Measurements from ENCODE around the gene TRAM2.

TRAM2 gene, protein sequence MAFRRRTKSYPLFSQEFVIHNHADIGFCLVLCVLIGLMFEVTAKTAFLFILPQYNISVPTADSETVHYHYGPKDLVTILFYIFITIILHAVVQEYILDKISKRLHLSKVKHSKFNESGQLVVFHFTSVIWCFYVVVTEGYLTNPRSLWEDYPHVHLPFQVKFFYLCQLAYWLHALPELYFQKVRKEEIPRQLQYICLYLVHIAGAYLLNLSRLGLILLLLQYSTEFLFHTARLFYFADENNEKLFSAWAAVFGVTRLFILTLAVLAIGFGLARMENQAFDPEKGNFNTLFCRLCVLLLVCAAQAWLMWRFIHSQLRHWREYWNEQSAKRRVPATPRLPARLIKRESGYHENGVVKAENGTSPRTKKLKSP

DNA sequence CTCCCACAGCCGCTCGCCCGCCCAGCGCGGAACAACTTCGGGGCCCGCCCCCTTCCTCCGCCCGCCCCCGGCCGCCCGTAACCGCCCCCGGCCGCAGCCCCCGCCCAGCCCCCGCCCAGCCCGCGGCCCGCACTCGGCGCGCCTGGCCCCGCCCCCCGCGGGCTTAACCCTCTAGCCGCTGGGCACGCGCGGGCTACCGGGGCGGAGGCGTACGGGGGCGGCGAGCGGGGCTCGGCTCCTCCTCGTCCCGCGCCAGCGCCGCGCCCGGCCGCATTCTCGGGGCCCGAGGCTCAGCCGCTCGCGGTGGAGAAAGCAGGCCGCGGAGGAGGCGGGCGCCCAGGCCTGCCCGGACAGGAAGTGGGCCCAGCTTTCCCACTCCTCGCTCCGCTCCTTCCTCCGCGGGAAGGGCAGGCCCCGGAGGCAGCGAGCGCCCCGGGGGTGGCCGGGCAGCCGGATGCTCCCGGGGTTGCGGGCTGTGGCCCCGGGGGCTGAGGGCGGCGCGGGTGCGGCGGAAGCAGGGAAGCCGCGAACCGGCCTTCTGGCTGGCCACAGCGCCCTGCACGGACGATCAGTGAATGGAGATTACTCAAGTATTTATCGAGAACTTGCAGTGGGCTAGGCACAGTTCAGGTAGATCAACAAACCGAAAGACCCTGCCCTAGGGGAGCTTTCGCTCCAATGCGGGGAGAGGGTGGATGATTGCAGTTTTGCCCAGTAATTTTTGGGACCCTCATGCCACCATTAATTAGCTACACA is at the start of gene TRAM2:
TRAM2 (minus strand) TSS at position 39 of the 756 bp plus-strand sequence. CDS start 145 bp downstream, outside the sequence.
- peak; percentile 63 for DNase-seq

DNA sequence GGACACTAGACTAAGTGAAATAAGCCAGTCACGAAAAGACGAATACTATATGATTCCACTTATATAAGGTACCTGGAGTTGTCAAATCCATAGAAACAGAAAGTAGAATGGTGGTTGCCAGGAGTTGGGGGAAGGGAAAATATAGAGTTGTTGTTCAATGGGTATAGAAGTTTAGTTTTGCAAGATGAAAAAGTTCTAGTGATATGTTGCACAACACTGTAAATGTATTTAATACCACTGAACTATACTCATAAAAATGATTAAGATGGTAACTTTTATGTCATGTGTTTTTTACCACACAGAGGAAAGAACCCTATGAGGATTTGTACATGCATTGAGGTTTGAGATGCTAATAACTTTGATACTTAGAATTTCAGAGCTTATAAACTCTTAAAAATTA is 46.0 kb upstream of the TRAM2 start:
- no peak for DNase-seq

DNA sequence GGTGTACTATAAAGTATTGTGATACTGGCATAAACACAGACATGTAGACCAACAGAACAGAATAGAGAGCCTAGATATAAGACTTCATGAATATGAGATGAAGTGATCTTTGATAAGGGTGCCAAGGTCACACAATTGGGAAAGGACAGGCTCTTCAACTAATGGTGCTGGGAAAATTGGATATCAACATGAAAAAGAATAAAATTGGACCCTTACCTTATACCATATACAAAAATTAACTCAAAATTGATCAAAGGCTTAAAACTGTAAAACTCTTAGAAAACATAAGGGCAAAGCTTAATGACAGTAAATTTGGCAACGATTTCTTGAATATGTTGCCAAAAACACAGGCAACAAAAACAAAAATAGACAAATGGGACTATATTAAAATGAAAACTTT is 44.8 kb upstream of the TRAM2 start:
- no peak for DNase-seq

DNA sequence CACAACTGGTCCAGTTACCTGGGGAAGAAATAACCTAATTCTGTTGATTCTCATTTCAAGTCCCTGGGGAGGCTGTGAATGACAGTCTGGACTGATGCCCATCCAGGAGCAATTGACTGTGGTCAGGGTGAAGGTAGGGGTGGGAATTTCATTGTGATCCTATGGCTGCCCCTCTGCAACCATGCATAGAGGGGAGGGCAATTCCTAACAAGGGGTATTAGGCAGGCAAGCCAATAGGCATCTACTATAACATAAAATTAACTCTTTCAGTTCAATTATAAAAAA is 44.0 kb upstream of the TRAM2 start:
- DNase-seq, result no peak

DNA sequence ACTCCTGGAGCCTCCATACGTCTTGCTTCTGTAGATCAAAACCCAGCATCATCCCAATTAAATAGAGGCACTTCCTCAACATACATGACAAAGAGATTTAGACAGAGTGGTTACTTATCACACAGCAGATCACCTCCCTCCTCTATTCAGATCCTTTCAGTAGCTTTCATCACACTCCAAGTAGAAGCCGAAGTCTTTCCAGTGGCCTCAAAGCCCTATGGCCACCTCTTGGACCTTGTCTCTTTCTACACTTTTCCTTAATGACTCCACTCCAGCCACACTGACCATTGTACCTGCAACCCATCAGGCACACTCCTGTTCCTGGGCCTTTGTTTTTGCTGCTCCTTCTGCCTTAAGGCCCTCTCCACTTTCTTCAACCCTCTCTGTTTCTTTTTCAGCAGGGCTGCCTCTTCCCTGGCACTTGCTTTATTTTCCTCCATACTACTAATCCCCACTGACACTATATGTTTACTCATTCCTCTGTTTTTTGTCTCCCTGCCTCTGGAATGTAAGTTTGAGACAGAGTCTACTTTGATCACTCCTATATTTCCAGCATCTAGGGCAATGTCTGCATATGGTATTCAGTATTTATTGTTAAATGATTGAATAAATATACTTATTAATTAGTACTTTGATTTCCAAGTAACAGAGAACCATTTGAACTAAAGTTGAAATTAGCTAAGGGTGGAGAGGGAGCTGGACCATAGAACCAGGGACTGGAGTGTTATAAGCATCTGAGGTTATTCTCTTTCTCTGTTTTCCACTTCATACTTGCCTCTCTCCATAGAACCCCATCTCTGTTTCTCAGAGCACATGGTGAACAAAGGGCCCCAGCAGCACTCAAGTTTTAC is 43.4 kb upstream of the TRAM2 start:
- no peak for DNase-seq

DNA sequence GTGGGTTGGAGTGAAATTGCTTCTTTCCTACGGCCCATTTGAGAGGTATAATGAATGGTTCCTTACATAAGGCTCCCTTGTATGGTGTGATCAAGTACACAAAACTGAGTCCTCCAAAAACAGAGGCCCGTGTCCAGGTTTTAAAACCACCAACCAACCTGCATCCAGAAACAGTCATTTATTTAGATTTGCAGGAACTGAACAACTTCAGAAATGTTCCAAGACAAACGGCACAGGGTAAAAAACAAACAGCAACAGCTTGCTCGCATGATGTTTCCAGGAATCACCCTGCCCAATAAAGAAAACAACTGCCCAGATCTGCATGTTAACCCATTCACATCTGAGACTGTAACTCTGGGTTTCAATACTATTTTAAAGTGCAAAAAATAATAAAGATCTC is 40.2 kb upstream of the TRAM2 start:
- no peak for DNase-seq

DNA sequence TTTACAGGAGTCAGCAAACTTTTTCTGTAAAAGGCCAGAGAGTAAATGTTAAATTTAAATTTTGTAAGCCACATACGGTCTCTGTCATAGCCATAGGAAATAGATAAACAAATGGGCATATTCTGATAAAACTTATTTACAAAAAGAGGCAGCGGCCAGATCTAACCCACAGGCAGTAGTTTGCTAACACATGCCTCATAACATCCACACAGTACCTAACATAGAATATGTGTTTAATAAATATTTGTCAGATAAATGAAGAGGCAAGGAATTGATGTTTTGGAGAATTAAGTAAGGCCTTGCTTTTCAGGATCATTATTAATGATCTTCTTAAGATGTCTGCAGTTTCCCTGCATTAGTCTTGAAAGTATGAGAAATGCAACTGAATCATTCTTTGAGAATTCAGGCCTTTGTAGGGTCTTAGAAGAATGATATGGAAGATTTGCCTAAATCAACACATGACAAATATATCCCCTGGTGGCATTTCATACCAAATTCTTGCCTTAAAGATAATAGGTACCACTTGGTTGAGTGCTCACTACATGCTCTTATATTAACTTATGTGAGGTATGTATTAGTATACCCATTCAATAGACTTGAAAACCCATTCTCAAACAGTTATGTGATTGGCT is 39.3 kb upstream of the TRAM2 start:
- DNase-seq, result no peak

DNA sequence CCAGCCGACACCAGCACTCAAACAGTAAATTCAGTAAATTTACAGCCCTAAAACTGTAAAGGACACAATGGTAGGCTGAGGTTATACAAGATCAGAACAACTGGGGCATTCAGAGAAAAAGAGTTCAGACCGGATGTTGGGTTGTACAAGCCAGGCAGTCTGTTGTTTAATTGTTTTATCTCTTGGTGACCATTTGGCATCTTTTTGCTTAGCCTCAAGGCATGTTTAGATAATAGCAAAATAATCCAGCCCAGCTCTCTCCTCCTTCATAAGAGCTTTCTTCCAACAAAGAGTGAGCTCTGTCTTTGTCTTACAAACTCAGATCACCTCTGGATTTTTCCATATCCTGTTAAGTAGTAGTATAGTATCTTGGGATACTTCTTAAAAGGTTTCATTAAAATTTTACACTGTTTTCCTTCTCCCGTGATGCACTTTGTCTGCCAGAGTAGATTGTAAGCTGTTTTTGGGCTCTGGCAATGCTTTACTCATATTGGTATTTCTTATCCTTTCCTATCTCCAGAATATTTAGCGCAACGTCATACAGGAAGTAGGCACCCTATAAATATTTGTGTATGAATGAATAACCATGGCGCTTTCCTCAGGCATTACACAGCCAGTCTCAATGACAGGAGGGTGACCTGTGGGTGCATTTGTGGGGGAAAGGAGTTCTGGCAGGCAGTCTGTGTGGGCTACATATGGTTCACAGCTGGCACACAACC is 35.6 kb upstream of the TRAM2 start:
- peak; percentile 40 for DNase-seq

DNA sequence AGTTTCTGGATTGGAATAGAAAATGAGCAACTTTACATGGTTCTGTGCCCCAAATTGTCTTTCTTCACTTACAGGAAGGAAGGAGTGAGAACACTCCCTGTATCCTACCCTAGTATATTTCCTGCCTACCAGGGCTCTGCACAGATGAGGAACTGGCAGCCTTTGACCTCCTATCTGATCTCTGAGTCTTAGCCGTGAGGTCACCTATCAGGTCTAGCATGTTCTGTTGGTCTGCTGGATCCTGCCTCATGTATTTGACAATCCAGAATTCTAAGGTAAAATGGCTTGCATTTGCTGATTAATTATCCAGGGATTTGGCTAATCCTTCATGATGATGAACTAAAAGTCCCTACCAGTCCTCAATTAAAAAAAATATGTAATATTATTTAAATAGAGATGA is 35.0 kb upstream of the TRAM2 start:
- DNase-seq, result no peak

DNA sequence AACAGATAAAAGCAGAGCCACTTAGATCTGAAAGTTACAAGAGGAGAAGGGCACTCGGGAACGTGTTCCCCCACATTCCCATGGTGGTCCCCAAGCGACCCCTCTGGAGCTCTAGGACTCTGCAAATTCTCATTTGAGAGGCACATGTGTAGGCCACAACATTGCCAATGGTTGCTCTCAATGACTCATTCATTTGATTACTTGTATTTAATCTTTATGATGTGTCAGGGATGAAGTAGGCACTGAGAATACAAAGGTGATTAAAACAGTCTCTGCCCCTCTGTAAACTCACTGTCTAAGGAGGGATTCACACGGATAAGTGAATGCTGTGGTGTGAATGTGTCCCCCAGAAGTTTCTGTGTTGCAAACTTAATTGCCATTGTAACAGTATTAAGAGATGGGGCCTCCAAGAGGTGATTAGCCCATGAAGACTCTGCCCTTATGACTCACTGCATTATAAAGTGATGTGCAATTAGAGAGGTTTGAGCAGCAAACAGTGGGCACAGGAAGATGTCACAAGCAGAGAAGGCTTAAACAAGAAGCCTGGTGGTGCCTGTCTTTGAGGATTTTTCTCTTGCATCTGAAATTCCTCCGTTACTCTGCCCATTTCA is 34.0 kb upstream of the TRAM2 start:
- DNase-seq, result no peak

DNA sequence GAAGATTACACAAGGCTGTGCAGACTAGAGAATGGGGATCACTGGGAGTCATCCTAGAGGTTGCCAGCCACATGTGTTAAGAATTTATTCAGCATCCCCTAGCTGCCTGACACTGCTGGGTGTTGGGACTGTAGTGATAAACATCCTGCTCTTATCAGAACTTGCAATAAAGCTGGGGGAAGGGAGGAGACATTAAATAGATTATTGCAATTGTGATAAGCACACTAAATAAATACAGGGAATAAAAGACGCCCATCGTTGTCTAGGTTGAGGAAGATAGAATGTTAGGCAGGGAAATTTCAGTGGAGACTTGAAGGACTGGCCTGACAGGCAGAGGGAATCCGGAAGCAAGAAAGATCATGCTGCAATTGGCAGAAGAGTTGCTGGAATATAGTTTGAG is 33.2 kb upstream of the TRAM2 start:
- DNase-seq, result peak; percentile 34

DNA sequence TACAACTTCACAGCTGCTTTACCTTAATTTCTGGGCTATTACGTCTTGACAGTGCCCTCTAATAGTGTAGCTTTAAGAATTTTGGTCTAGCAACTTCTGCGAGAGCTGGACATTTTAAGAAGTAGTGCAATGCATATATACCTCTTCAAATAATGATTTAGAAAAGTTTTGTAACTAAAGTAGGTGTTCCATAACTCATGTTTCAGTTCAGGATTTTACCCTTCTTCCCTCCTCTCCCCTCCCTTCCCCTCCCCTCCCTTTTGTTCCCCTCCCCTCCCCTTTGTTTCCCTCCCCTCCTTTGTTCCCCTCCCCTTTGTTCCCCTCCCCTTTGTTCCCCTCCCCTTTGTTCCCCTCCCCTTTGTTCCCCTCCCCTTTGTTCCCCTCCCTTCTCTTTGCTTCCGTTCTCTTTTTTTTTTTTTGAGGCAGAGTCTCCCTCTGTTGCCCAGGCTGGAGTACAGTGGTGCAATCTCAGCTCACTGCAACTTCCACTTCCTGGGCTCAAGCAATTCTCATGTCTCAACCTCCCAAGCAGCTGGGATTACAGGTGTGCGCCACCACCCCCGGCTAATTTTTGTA is 28.8 kb upstream of the TRAM2 start:
- DNase-seq, result no peak

DNA sequence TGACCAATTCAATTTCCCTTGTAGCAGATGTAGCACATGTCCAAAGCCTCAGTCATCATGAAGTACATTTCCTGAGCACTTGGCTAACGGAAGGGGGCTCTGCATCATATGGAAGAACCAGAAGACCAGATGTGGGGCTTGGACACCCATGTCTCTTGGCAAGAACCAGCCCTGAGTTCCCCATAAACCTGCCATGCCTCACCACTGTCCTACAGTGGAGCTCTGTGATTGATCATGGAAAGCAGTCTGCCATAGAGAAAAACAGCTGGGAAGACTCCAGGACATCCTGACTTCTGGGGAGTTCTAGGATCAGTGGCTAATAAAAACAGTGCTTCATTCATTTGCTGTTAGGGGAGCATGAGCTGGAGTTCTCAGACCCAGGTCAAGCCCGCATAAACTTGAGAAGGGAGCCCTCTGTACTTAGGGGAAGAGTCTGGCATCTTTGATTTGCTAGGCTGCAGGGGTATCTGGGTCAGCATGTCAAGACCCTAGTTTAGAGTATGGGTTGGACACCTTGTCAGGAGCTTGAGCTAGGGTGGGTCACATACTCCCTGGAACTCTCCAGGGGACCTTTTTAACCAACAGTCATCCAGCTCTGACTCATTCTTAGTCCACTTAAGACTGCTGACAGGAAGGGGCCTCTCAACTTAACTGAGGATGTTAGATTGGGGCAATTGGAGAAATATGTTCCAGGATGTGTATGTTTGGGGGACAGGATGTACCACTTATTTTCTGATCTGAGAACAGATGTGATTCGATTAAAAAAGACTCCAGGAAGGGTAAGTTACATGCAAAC is 26.3 kb upstream of the TRAM2 start:
- no peak for DNase-seq

DNA sequence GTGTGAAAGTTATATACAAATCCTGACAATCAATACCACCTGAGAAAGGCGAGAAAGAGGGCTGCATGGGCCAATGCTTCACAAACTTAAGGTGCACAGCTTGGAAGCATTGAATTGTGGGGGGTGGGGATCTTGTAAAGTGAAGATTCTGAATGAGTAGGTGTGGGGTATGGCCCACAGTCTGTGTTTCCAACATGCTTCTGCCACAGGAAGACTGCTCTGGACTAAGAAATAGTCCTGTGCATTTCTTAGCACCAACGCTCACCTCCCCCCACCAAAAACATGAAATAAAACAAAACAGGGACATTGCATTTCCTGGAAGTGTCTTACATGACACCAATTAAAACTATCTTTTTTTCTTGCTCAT is 21.9 kb upstream of the TRAM2 start:
- DNase-seq, result no peak

DNA sequence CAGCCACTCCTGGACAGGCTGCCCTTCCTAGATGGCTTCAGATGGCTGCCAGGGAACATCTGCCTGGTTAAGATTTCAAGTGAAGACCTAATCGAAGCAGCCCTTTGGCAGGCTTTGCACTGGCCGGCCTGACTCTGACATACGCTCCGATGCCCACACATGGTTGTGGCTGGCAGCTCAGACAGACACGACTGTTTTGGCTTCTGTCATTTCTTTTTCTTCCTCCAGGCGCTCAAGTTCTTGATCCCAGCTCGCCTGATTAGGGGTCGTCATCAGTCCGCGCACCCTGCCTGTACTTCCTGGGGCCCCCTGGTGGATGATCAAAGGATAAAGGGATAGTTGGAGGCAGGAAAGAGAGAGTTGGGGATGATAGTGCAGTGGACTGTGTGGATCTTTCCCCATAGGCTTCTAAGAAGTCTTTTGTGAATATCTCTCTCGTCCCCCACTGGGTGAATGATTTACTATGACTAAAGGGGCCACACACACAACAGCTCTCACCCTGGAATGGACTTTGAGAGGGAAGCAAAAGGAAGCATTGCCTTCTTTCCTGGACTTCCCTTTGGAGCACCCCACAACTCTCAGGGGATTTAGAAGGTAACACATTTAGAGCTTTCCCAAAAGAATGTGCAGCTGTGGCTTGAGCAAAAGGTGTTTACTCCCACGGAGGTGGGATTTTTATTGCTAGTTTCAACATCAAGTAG is 21.4 kb upstream of the TRAM2 start:
- DNase-seq, result no peak

DNA sequence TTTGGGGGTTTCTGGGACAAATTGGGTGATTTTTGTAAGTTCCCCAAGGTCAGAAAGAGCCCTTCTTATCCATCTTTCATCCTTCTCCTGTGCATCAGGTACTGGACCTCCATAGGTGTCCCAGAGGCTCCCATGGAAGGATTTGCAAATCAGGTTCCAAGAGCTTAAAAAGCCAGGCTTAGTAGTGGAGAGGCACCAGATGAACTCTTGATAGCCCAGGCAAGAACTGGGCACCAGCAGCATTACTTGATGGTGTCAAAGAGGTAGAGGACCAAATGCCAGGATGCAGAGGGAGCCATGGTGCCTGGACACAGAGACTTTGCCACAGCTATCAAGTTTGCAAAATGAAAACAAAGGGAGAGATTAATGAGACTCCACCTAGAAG is 20.9 kb upstream of the TRAM2 start:
- no peak for DNase-seq

DNA sequence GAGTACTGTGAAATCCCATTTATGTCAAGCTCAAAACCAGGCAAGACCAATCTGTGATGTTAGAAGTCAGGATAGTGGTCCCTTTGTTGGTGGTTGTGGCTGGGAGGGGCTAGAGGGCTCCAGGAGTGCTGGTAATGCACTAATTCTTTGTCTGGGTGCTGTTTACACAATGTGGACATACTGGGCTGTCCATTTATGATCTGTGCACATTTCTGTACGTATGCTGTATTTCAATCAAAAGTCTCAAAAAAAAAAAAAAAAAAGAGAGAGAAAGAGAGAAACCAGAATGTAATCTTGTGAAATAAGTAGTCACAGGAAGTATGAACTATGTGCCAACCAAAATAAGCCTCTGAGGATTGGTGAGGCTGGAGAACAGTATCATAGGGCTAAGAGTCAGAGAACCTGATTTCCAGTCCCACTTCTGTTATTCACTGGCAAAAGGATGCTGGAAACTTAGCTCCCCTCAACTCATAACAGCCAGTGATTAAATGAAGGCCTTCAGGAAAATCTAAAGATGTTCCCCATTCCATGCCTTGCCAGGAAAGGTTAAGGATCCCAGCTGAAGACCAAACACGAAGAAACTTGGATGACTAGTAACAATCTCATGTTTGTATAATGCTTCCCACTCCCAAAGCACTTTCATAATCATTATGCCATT is 19.6 kb upstream of the TRAM2 start:
- no peak for DNase-seq

DNA sequence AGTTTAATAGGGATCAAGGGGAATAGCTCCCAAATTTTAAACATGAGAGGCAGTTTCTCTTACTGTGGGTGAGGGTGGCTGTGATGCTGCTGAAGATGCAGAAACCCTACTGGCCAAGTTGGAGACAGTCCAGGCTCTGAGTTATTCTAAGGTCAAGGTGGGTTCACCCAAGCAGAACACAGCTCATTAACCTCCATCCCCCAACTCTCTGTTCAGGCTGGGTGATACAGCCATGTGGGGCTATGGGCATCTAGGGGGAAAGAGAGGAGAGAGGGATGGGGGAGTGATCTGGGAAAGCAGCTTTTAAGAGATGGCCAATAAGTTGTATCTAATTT is 18.9 kb upstream of the TRAM2 start:
- DNase-seq, result no peak

DNA sequence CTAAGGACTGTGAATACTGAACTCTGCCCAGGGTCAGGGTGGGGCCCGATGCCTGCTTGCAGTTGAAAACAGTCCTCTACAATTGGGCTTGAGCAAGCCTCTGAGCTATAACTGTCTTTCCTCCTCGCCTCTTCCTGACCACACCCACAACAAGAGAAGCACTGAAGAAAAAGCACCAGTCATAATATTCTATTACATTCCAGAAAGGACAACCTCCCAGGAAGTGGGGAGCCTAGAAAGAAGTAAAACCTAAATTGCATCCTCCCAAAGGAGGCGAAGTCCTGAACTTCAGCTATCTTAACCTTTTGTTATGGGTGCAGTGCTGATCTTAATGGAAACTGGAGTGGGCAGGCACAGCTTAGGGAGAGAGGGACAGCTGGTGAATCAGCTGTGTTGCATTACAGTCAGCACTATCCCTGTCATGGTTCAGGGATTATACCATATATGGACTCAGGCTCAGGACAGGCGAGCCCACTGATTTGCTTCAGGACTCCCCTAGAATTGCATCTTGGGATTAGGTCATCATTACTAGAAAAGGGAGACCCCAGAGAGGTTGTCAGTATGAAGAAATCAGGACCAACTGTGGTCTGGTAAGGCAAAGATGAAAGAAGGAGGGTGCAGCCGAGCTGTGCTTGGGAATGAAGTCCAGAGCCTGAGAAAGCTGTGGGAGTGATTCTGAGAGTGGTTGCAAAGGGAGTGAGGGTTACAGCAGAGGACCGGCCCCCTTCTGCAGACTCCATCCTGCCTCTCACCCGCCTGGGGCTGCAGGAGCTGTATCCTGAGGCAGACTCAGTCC is 18.3 kb upstream of the TRAM2 start:
- no peak for DNase-seq
